GM12878 (cell line): ENCODE data around the gene OVOL1. TPM values are rescaled to one million over a fixed set of nuclear protein-coding genes. Genes with fewer than 3 reads are reported as not detected.

Experiments
- ATAC-seq: fragments of 200-7000 bp; cut with Tn5 transposase; 3 replicates; pipeline ENCODE4 v1.9.1; 2020; ENCODE audit warnings: mild to moderate bottlenecking, moderate library complexity
- BruUV-seq: library from RNA; stranded (reverse); fragments of 400-500 nt; replicated peaks from 2 replicates; lab custom pipeline; 2021; lab: Mats Ljungman, UMichigan
- CTCF ChIA-PET: fragments of 300-600 bp; sonication (Branson Sonifier 250); formaldehyde crosslinking; extraction: SDS; loops from one replicate; lab custom pipeline; 2021; ENCODE audit warnings: inconsistent platforms; lab: Yijun Ruan, JAX
- POLR2A ChIA-PET: fragments of 350-600 bp; formaldehyde crosslinking; extraction: SDS; loops from one replicate; lab custom pipeline; 2021; ENCODE audit warnings: inconsistent platforms; lab: Charles Lee
- RAD21 ChIA-PET: fragments of 300-600 bp; sonication (Branson Sonifier 250); formaldehyde crosslinking; loops from one replicate; lab custom pipeline; 2023; ENCODE audit warnings: antibody characterized with exemption; ENCODE audit not compliant: unreplicated experiment; lab: Charles Lee
- SMC1A ChIA-PET: fragments of 300-600 bp; sonication (Branson Sonifier 250); formaldehyde crosslinking; loops from one replicate; lab custom pipeline; 2023; ENCODE audit not compliant: unreplicated experiment, uncharacterized antibody; lab: Charles Lee
- DNase-seq: peaks from one replicate; pipeline ENCODE4 v3.0.0-alpha.2; 2011; ENCODE audit warnings: low read depth, low spot score
- FAIRE-seq: peaks from 3 replicates; lab custom pipeline; 2011; peaks lifted over from hg19 to GRCh38; lab: Jason Lieb, UNC
- H2AFZ ChIP-seq: 2 replicates; pipeline ENCODE4 v1.6.0; 2011; ENCODE audit warnings: low read depth, low read length, control low read depth; ENCODE audit not compliant: control insufficient read depth
- H3K27ac ChIP-seq: 2 replicates; pipeline ENCODE4 v1.5.1; 2011; ENCODE audit warnings: control low read depth; ENCODE audit not compliant: control insufficient read depth, insufficient read depth
- H3K27me3 ChIP-seq, 2 experiments: replicated peaks in 1 of 2; 2 replicates each; pipeline versions ENCODE4 v1.6.0 to v1.6.1; 2011; ENCODE audit warnings: low read length in 1 of 2; ENCODE audit not compliant: control insufficient read depth in 2 of 2, insufficient read depth in 2 of 2
- H3K36me3 ChIP-seq, 2 experiments: 2 replicates each; pipeline ENCODE4 v1.5.1; 2011; ENCODE audit warnings: low read length in 1 of 2; ENCODE audit not compliant: control insufficient read depth in 2 of 2, insufficient read depth in 2 of 2
- H3K4me1 ChIP-seq: 2 replicates; pipeline ENCODE4 v1.6.1; 2011; ENCODE audit warnings: mild to moderate bottlenecking, low read length, moderate library complexity, mixed read lengths; ENCODE audit not compliant: control insufficient read depth, insufficient read depth
- H3K4me2 ChIP-seq: 2 replicates; pipeline ENCODE4 v1.6.0; 2011; ENCODE audit warnings: control low read depth; ENCODE audit not compliant: control insufficient read depth, insufficient read depth
- H3K4me3 ChIP-seq: fragments of 200-600 bp; sonication (generic); 2 replicates; pipeline ENCODE4 v1.5.1; 2016
- H3K79me2 ChIP-seq: 2 replicates; pipeline ENCODE4 v1.6.0; 2011; ENCODE audit warnings: low read length; ENCODE audit not compliant: control insufficient read depth, insufficient read depth
- H3K9ac ChIP-seq: 2 replicates; pipeline ENCODE4 v1.8.0; 2011; ENCODE audit warnings: low read length, control low read depth, mixed read lengths; ENCODE audit not compliant: control insufficient read depth, insufficient read depth
- H3K9me3 ChIP-seq: replicated peaks from 3 replicates; pipeline ENCODE4 v1.5.1; 2011; ENCODE audit warnings: mild to moderate bottlenecking, low read length; ENCODE audit not compliant: control insufficient read depth, insufficient read depth
- H4K20me1 ChIP-seq: 2 replicates; pipeline ENCODE4 v1.6.0; 2011; ENCODE audit not compliant: control insufficient read depth, insufficient read depth
- ATF7 ChIP-seq: fragments of 450-650 bp; IDR thresholded peaks from 2 replicates; pipeline ENCODE4 v1.6.1; 2016; ENCODE audit warnings: low read depth, mild to moderate bottlenecking
- CUX1 ChIP-seq: IDR thresholded peaks from 2 replicates; pipeline ENCODE4 v1.6.1; 2012; ENCODE audit warnings: improper control_type of control experiment, low read depth, low read length; ENCODE audit not compliant: insufficient replicate concordance
- MEF2A ChIP-seq: IDR thresholded peaks from 2 replicates; pipeline ENCODE4 v1.6.1; 2011; ENCODE audit warnings: low read depth, mild to moderate bottlenecking, low read length, moderate library complexity; ENCODE audit not compliant: insufficient read depth
- NR2C1 ChIP-seq: fragments of 450-650 bp; IDR thresholded peaks from 2 replicates; pipeline ENCODE4 v1.6.1; 2017; ENCODE audit warnings: antibody characterized with exemption, mild to moderate bottlenecking, moderate library complexity
- USF2 ChIP-seq: IDR thresholded peaks from 2 replicates; pipeline ENCODE4 v1.6.1; 2011; ENCODE audit warnings: low read depth, low read length, improper control_type of control experiment, borderline replicate concordance
- ZBTB33 ChIP-seq: fragments of 450-650 bp; IDR thresholded peaks from 2 replicates; pipeline ENCODE4 v1.6.1; 2017; ENCODE audit warnings: mild to moderate bottlenecking
- ZNF207 ChIP-seq: fragments of 450-650 bp; IDR thresholded peaks from 2 replicates; pipeline ENCODE4 v1.6.1; 2014; ENCODE audit warnings: antibody characterized with exemption, mild to moderate bottlenecking, borderline replicate concordance
- WGBS: methylation state at CpG from one replicate; pipeline ENCODE4 v1.1.6; 2016; ENCODE audit warnings: low lambda C conversion rate; ENCODE audit not compliant: insufficient replicate concordance, insufficient coverage; ENCODE audit errors: missing lambda C conversion rate; 5-methylcytosine and 5-hydroxymethylcytosine counted together
- in situ Hi-C: fragments of 300-500 bp; cut with MboI; formaldehyde crosslinking; loops from 9 replicates; pipeline ENCODE4 v1.14.3; 2018; ENCODE audit warnings: mixed read lengths
- intact Hi-C: fragments of 100-400 bp; cut with micrococcal nuclease; formaldehyde crosslinking; loops from one replicate; pipeline ENCODE4 v1.14.2; 2022; ENCODE audit not compliant: unreplicated experiment
- polyA plus RNA-seq, 11 experiments: library from polyadenylated mRNA; depleted of rRNA in 4 of 11; unstranded in 6 of 11; stranded (reverse) in 5 of 11; fragments of >200 nt; fragmentation: Nextera tagmentation in 4 of 11; fragmentation: Illumina TruSeq in 1 of 11; extraction: Ambion mirVana in 4 of 11; extraction: Trizol in 1 of 11; gene quantifications; 1 replicate in 1 of 11; 2 replicates in 10 of 11; pipeline versions ENCODE4 v1.2.1 to v1.2.3, GENCODE V29; 2011 to 2016; ENCODE audit warnings: inconsistent platforms in 2 of 11, missing spikeins in 2 of 11, low read depth in 1 of 11
- total RNA-seq, 4 experiments: library from RNA; depleted of rRNA in 3 of 4; stranded (reverse); fragments of >200 nt in 3 of 4; fragmentation: Illumina TruSeq in 1 of 4; extraction: Trizol in 1 of 4; gene quantifications; 2 replicates each; pipeline versions ENCODE4 v1.2.1 to v1.2.3, GENCODE V29; 2013 to 2021

The OVOL1 gene
- total and polyA plus RNA-seq, 10 of the 15 experiments (the other 5 are each of a cell fraction or from before 2014, with no cell fraction given): 0.04 to 0.96 (median 0.09) TPM; not detected in 7

- no peak for TF ChIP-seq MEF2A
- no peak for TF ChIP-seq NR2C1
Observed at GRCh38 chr11:65741185-65741584, 45.7 kb upstream of the OVOL1 start (continued).

GRCh38 chr11:65742353-65742752, 44.5 kb upstream of the OVOL1 start:
- RAD21 ChIA-PET: no interaction called here
- SMC1A ChIA-PET: no interaction called here
- no peaks in the 10 kb centered on the region for H3K4me1 ChIP-seq
- H3K9ac ChIP-seq: no peak overlapping the region
- peaks cover 0 to 3% of the 10 kb centered on the region in 2 experiments; a peak in 1 of 4 replicates for H3K27me3 ChIP-seq
- POLR2A ChIA-PET: interaction anchor here (0.6 kb wide), 1 partner anchor 57 kb away, joined by 3 read pairs; no protein-coding TSS in a partner anchor
- H3K4me2 ChIP-seq: no peak overlapping the region
- no peak for TF ChIP-seq USF2
- TF ChIP-seq ZNF207: no peak
- H4K20me1 ChIP-seq: no peaks in the 10 kb centered on the region
- H3K9me3 ChIP-seq: no peaks in the 10 kb centered on the region
- H3K79me2 ChIP-seq: no peaks in the 10 kb centered on the region
- no peak for FAIRE-seq
- ATAC-seq: no peak
- H3K27ac ChIP-seq: no peak overlapping the region
- no peak overlapping the region for H3K4me3 ChIP-seq
- intact Hi-C loops (no loop called here), in situ Hi-C loops (no loop called here)
- CTCF ChIA-PET: no interaction called here
- BruUV-seq: no TSS peak
- H3K36me3 ChIP-seq: no peaks in the 10 kb centered on the region
- H2AFZ ChIP-seq: no peak overlapping the region
- DNase-seq: no peak
- 0% methylated on average over 1 of the region's 1 CpG for WGBS

- FAIRE-seq: no peak
- POLR2A ChIA-PET: interaction anchor here (0.6 kb wide), 1 partner anchor 144 kb away, joined by 3 read pairs; no protein-coding TSS in a partner anchor
- 53% methylated on average over 10 of the region's 10 CpGs for WGBS
- H3K9ac ChIP-seq: no peak overlapping the region
- intact Hi-C loops (no loop called here), in situ Hi-C loops (no loop called here)
- RAD21 ChIA-PET: no interaction called here
- no peaks in the 10 kb centered on the region for H3K4me1 ChIP-seq
- H3K79me2 ChIP-seq: no peaks in the 10 kb centered on the region
- SMC1A ChIA-PET: no interaction called here
- H3K9me3 ChIP-seq: no peaks in the 10 kb centered on the region
- H3K4me2 ChIP-seq: no peak overlapping the region
- BruUV-seq: no TSS peak
- H3K4me3 ChIP-seq: no peak overlapping the region
- no peak overlapping the region for H3K27ac ChIP-seq
- no peak for ATAC-seq
- no peaks in the 10 kb centered on the region; a peak in 1 of 4 replicates for H3K27me3 ChIP-seq
- no peaks in the 10 kb centered on the region for H3K36me3 ChIP-seq
- H4K20me1 ChIP-seq: no peaks in the 10 kb centered on the region
- no peak for DNase-seq
- CTCF ChIA-PET: interaction anchor here (0.8 to 1.4 kb wide), 2 partner anchors 33 to 78 kb away, joined by 3 to 4 read pairs; no protein-coding TSS in a partner anchor
- H2AFZ ChIP-seq: no peak overlapping the region
- TF ChIP-seq ATF7 (no peak), ZBTB33 (no peak), CUX1 (no peak)
Observed at GRCh38 chr11:65743681-65744025, 43.2 kb upstream of the OVOL1 start.
